ENCODE measurements around the gene POU4F1.

DNA sequence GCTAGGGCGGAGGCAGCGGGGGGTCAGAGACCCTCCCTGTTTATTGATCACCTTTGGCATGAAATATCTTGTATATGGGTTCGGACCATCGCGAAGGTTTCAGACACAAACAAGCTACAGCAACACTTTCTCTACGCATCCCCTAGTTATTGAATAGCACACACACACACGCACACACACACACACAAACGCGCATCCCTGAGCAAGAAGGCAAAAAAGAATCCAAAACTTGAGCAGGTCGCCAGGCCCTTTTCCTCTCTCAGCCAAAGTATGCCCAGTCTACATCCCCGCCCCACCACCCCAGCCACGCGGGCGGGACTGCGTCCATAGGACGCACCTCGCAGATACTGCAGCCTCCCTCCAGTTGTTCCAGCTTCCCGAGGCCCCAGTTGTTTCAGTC lies 16.0 kb downstream of the POU4F1 start:
- TF ChIP-seq, protein P1, sequence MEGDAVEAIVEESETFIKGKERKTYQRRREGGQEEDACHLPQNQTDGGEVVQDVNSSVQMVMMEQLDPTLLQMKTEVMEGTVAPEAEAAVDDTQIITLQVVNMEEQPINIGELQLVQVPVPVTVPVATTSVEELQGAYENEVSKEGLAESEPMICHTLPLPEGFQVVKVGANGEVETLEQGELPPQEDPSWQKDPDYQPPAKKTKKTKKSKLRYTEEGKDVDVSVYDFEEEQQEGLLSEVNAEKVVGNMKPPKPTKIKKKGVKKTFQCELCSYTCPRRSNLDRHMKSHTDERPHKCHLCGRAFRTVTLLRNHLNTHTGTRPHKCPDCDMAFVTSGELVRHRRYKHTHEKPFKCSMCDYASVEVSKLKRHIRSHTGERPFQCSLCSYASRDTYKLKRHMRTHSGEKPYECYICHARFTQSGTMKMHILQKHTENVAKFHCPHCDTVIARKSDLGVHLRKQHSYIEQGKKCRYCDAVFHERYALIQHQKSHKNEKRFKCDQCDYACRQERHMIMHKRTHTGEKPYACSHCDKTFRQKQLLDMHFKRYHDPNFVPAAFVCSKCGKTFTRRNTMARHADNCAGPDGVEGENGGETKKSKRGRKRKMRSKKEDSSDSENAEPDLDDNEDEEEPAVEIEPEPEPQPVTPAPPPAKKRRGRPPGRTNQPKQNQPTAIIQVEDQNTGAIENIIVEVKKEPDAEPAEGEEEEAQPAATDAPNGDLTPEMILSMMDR (conservative IDR thresholded peaks at IDR 0.05; ENCODE audit: low read depth in 2 of 2): no peak
- TF ChIP-seq JUNB (IDR thresholded peaks at IDR 0.05; ENCODE audit: unreplicated experiment): no peak
- TF ChIP-seq NANOG (IDR thresholded peaks at IDR 0.05; ENCODE audit: borderline replicate concordance): no peak
